ENCODE data around the gene RBM25. TPM values are rescaled to one million over a fixed set of nuclear protein-coding genes. Genes with fewer than 3 reads are reported as not detected.
"Not testable (repeated sequence)": the region's sequence is repeated elsewhere in the genome, so short reads cannot be mapped to it uniquely, and the experiment has no call there.

Gene RBM25
- polyA plus RNA-seq, 1 donor, result 227 TPM

DNA sequence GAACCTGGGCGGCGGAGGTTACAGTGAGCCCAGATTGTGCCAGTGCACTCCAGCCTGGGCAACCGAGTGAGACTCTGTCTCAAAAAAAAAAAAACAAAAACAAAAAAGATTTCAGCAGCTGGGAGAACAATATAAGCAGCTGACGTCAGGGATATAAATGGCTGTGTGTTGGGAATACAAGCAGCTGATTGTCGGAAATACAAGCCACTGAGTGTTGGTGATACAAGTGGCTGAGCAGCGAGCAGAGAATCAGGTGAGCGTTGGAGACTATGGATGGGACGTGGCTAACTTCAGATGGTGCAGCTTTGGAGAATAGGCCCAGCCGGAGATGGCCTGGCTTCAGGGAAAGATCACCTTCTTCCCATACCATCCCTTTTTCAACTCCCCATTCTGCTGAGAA, 109.9 kb downstream of the RBM25 start:
- DNase-seq, result no peak

GRCh38 chr14:73168691-73169090, 110.4 kb downstream of the RBM25 start:
- no peak for DNase-seq

GRCh38 chr14:73169855-73170254, 111.5 kb downstream of the RBM25 start:
- not testable (repeated sequence) for DNase-seq

- DNase-seq, result no peak
These were observed 112.4 kb downstream of the RBM25 start for GRCh38 chr14:73170686-73171085.

DNA sequence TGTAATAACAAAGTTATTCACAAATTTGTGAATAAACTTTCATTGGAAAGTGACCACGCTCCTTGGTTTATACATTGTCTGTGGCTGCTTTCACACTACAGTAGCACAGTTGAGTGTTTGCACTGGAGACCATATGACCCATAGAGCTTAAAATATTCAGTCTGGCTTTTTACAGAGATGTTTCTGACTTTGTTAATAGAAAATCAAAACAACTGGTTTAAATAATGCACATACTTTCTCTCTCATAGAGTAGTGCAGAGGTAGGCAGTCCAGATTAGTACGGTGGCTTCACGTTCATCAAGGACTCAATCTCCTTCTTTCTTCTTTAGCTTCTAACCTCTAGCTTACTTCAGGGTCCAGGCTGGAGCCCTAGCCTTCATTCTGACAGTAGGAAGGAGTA, 114.2 kb downstream of the RBM25 start:
- no peak for DNase-seq

DNA sequence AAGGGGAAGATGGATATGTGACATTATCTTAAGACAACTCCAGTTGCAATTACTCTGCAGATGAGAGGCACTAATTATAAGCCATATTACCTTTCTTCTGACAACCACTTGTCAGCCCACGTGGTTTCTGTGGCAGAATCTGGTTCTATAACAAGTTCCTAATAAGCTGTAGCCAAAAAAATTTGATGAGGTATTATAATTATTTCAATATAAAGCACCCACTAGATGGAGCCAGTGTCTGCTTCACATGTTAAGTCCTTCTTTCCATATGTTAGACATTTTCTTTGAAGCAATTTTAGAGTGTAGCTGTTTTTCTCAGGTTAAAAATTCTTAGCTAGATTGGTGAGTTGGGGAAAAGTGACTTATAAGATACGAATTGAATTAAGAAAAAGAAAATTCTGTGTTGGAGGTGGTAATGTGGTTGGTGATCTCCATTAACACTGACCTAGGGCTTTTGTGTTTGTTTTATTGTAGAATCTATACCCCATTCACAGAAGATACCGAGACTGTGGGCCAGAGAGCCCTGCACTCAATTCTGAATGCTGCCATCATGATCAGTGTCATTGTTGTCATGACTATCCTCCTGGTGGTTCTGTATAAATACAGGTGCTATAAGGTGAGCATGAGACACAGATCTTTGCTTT, 114.9 kb downstream of the RBM25 start:
- peak; percentile 40 for DNase-seq

Other genes starting within 250 kb of the RBM25 start
- gene DPF3, start 164.4 kb upstream of the RBM25 start, polyA plus RNA-seq (ENCODE audit: insufficient read length), result 5.3 TPM
- gene DCAF4, start 132.1 kb upstream of the RBM25 start, polyA plus RNA-seq (ENCODE audit: insufficient read length), result 19.6 TPM
- gene ZFYVE1, start 31.4 kb upstream of the RBM25 start, polyA plus RNA-seq (ENCODE audit: insufficient read length), result 20.0 TPM
- 73.9 TPM for gene PSEN1, start 78.0 kb downstream of the RBM25 start, polyA plus RNA-seq (ENCODE audit: insufficient read length)
- 38.4 TPM for gene PAPLN, start 179.0 kb downstream of the RBM25 start, polyA plus RNA-seq (ENCODE audit: insufficient read length)